Keratinocyte (primary cell): ENCODE data around the gene MARCHF3. TPM values are rescaled to one million over a fixed set of nuclear protein-coding genes. Genes with fewer than 3 reads are reported as not detected.

Experiments used
- DNase-seq: peaks from one replicate; pipeline ENCODE4 v3.0.0-alpha.2; 2011; ENCODE audit warnings: low read depth, missing footprints, low spot score
- FAIRE-seq: peaks from 2 replicates; lab custom pipeline; 2011; peaks lifted over from hg19 to GRCh38; lab: Jason Lieb, UNC
- H2AFZ ChIP-seq: 2 replicates; pipeline ENCODE4 v1.6.0; 2012; ENCODE audit warnings: low read length, control low read depth, inconsistent platforms; ENCODE audit not compliant: control insufficient read depth
- H3K27ac ChIP-seq: 2 replicates; pipeline ENCODE4 v1.5.1; 2011; ENCODE audit warnings: low read length; ENCODE audit not compliant: control insufficient read depth, insufficient read depth
- H3K27me3 ChIP-seq: 3 replicates; pipeline ENCODE4 v1.6.0; 2011; ENCODE audit warnings: low read length; ENCODE audit not compliant: control insufficient read depth, insufficient read depth; ENCODE audit errors: extremely low read depth
- H3K36me3 ChIP-seq, 2 experiments: 2 replicates in 1 of 2; 3 replicates in 1 of 2; pipeline ENCODE4 v1.5.1; 2011; ENCODE audit warnings: low read length in 2 of 2, mild to moderate bottlenecking in 1 of 2; ENCODE audit not compliant: control insufficient read depth in 2 of 2, insufficient read depth in 2 of 2; ENCODE audit errors: extremely low read depth in 1 of 2
- H3K4me1 ChIP-seq: 3 replicates; pipeline ENCODE4 v1.5.1; 2011; ENCODE audit warnings: low read length; ENCODE audit not compliant: control insufficient read depth, insufficient read depth; ENCODE audit errors: extremely low read depth
- H3K4me2 ChIP-seq: 3 replicates; pipeline ENCODE4 v1.6.0; 2011; ENCODE audit warnings: low read depth, low read length; ENCODE audit not compliant: control insufficient read depth, insufficient read depth; ENCODE audit errors: extremely low read depth
- H3K4me3 ChIP-seq, 3 experiments: fragments of 200-600 bp in 1 of 3; sonication (generic) in 1 of 3; 2 replicates in 2 of 3; 3 replicates in 1 of 3; pipeline ENCODE4 v1.5.1; 2011 to 2016; ENCODE audit warnings: low read length in 3 of 3, mild to moderate bottlenecking in 3 of 3, control low read depth in 2 of 3, inconsistent platforms in 1 of 3, low read depth in 1 of 3, mixed read lengths in 1 of 3, mixed run types in 1 of 3, moderate library complexity in 1 of 3; ENCODE audit not compliant: control insufficient read depth in 2 of 3, insufficient read depth in 2 of 3; ENCODE audit errors: extremely low read depth in 1 of 3
- H3K79me2 ChIP-seq: 2 replicates; pipeline ENCODE4 v1.6.0; 2012; ENCODE audit warnings: low read length; ENCODE audit not compliant: control insufficient read depth, insufficient read depth
- H3K9ac ChIP-seq: 3 replicates; pipeline ENCODE4 v1.6.0; 2011; ENCODE audit warnings: low read length; ENCODE audit not compliant: control insufficient read depth, insufficient read depth; ENCODE audit errors: extremely low read depth
- H3K9me1 ChIP-seq: 3 replicates; pipeline ENCODE4 v1.6.0; 2011; ENCODE audit warnings: low read length; ENCODE audit not compliant: control insufficient read depth, insufficient read depth; ENCODE audit errors: extremely low read depth
- H3K9me3 ChIP-seq: 2 replicates; pipeline ENCODE4 v1.5.1; 2012; ENCODE audit warnings: low read depth, low read length; ENCODE audit not compliant: control insufficient read depth
- H4K20me1 ChIP-seq: 3 replicates; pipeline ENCODE4 v1.6.0; 2011; ENCODE audit warnings: low read length; ENCODE audit not compliant: control insufficient read depth, insufficient read depth; ENCODE audit errors: extremely low read depth
- CTCF ChIP-seq, 3 experiments: IDR thresholded peaks in 1 of 3; conservative IDR thresholded peaks in 1 of 3; optimal IDR thresholded peaks in 1 of 3; 2 replicates in 2 of 3; 3 replicates in 1 of 3; pipeline versions ENCODE3 to v1.5.1; 2011; ENCODE audit warnings: low read length in 3 of 3, mild to moderate bottlenecking in 3 of 3, moderate library complexity in 2 of 3, control low read depth in 1 of 3, inconsistent platforms in 1 of 3; ENCODE audit not compliant: insufficient read depth in 2 of 3; ENCODE audit errors: extremely low read depth in 1 of 3
- EZH2 ChIP-seq: IDR thresholded peaks from one replicate; pipeline ENCODE4 v1.6.1; 2012; ENCODE audit warnings: inconsistent platforms, mild to moderate bottlenecking, low read length, moderate library complexity
- dilution Hi-C: fragments of 300-500 bp; cut with MboI; formaldehyde crosslinking; loops from one replicate; pipeline ENCODE4 v1.7.0; 2020; ENCODE audit warnings: low sequenced_read_pairs; ENCODE audit not compliant: extremely low pct_ligation_motif_present
- polyA plus RNA-seq, 5 experiments: library from polyadenylated mRNA; depleted of rRNA in 3 of 5; stranded (reverse) in 3 of 5; stranded (forward) in 1 of 5; unstranded in 1 of 5; fragments of >200 nt; gene quantifications; 1 replicate in 1 of 5; 2 replicates in 3 of 5; 3 replicates in 1 of 5; pipeline versions ENCODE4 v1.2.1 to v1.2.3, GENCODE V29; 2011 to 2012; ENCODE audit warnings: missing spikeins in 2 of 5, low read depth in 1 of 5, low replicate concordance in 1 of 5

Gene MARCHF3
- polyA plus RNA-seq, 1 donor (not counting 4 experiments of a cell fraction or from before 2014, with no cell fraction given), result 0.45 TPM

- H3K36me3 ChIP-seq, result peaks cover 0 to 3% of the 10 kb centered on the region in 2 experiments
- no peaks in the 10 kb centered on the region for H3K4me1 ChIP-seq
- H3K27me3 ChIP-seq, result no peaks in the 10 kb centered on the region
- no peaks in the 10 kb centered on the region for H3K79me2 ChIP-seq
- no peak overlapping the region for H2AFZ ChIP-seq
- no peak overlapping the region for H3K27ac ChIP-seq
- H3K4me3 ChIP-seq, result no peak overlapping the region
- dilution Hi-C loops, result no loop called here
- DNase-seq (no peak), FAIRE-seq (no peak)
- TF ChIP-seq CTCF (optimal IDR thresholded peaks at IDR 0.05 in 1 of 3, IDR thresholded peaks at IDR 0.05 in 1 of 3, conservative IDR thresholded peaks at IDR 0.05 in 1 of 3; ENCODE audit: extremely low read depth in 1 of 3, insufficient read depth in 2 of 3, low read length in 3 of 3) (no peak), EZH2 (no peak)
- H4K20me1 ChIP-seq, result no peaks in the 10 kb centered on the region
- H3K9me3 ChIP-seq, result no peaks in the 10 kb centered on the region
- H3K4me2 ChIP-seq, result no peak overlapping the region
- H3K9ac ChIP-seq, result no peak overlapping the region
- no peaks in the 10 kb centered on the region for H3K9me1 ChIP-seq
Observed at GRCh38 chr5:126836778-126837177, 193.6 kb downstream of the MARCHF3 start.

GRCh38 chr5:126831156-126831555 is 199.2 kb downstream of the MARCHF3 start:
- H4K20me1 ChIP-seq, result no peaks in the 10 kb centered on the region
- no peak overlapping the region for H3K4me2 ChIP-seq
- DNase-seq, result no peak
- dilution Hi-C loops, result no loop called here
- no peak overlapping the region for H3K9ac ChIP-seq
- H3K9me1 ChIP-seq, result no peaks in the 10 kb centered on the region
- H3K27me3 ChIP-seq, result no peaks in the 10 kb centered on the region
- no peaks in the 10 kb centered on the region for H3K9me3 ChIP-seq
- H2AFZ ChIP-seq, result no peak overlapping the region
- no peaks in the 10 kb centered on the region for H3K4me1 ChIP-seq
- no peaks in the 10 kb centered on the region for H3K79me2 ChIP-seq
- H3K27ac ChIP-seq, result no peak overlapping the region
- H3K36me3 ChIP-seq, result peaks cover 0 to 3% of the 10 kb centered on the region in 2 experiments
- no peak for TF ChIP-seq EZH2
- no peak for TF ChIP-seq CTCF (optimal IDR thresholded peaks at IDR 0.05 in 1 of 3, IDR thresholded peaks at IDR 0.05 in 1 of 3, conservative IDR thresholded peaks at IDR 0.05 in 1 of 3; ENCODE audit: extremely low read depth in 1 of 3, insufficient read depth in 2 of 3, low read length in 3 of 3)
- FAIRE-seq, result no peak
- H3K4me3 ChIP-seq, result no peak overlapping the region
